K562 (cell line): ENCODE data around the gene CNPY3.

Experiments used
- CTCF ChIP-seq, 3 experiments: IDR thresholded peaks in 2 of 3; conservative IDR thresholded peaks in 1 of 3; 2 replicates each; pipeline ENCODE4 v1.5.1; 2011 to 2012; ENCODE audit warnings: low read length in 3 of 3, mild to moderate bottlenecking in 3 of 3, control low read depth in 2 of 3, improper control_type of control experiment in 1 of 3, inconsistent platforms in 1 of 3, low read depth in 1 of 3, mixed read lengths in 1 of 3, moderate library complexity in 1 of 3; ENCODE audit not compliant: insufficient read depth in 2 of 3
- GATAD2A ChIP-seq: fragments of 450-650 bp; IDR thresholded peaks from 2 replicates; pipeline ENCODE4 v1.6.1; 2017

GRCh38 chr6:42962096-42962495, 32.8 kb downstream of the CNPY3 start:
- TF ChIP-seq GATAD2A (no peak), CTCF (IDR thresholded peaks at IDR 0.05 in 2 of 3, conservative IDR thresholded peaks at IDR 0.05 in 1 of 3; ENCODE audit: insufficient read depth in 2 of 3, low read depth in 1 of 3, low read length in 3 of 3) (no peak)
